Activated CD4-positive, CD25-positive, alpha-beta regulatory T cell treated with anti-CD3 and anti-CD28 coated beads, Interleukin-2, amount 50 U/mL, for 16 hours (primary cell): Measurements from ENCODE around the gene TPSD1.
"Not testable (repeated sequence)": the region's sequence is repeated elsewhere in the genome, so short reads cannot be mapped to it uniquely, and the experiment has no call there.

Experiments used
- DNase-seq: peaks from one replicate; pipeline ENCODE4 v3.0.0-alpha.2; 2020; ENCODE audit warnings: low read depth, low spot score

Gene TPSD1

DNA sequence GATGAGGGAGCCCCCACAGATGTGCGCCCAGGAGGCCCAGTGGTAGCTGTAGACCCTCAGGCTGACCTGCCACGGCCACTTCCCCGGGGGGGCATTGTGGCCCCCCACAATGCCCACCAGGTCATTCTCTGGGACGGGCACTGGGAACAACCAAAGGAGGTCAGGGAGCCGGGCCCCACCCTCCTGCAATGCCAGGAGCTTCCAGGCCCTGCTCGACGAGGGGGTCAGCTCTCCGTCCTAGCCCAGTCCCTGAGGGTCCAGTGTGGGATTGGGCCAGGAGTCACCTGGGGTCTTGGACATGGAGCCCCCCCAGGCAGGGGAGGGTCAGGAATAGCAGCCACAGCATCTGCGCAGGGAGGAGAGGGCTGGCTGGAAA lies 7.0 kb downstream of the TPSD1 start:
- no peak for DNase-seq

DNA sequence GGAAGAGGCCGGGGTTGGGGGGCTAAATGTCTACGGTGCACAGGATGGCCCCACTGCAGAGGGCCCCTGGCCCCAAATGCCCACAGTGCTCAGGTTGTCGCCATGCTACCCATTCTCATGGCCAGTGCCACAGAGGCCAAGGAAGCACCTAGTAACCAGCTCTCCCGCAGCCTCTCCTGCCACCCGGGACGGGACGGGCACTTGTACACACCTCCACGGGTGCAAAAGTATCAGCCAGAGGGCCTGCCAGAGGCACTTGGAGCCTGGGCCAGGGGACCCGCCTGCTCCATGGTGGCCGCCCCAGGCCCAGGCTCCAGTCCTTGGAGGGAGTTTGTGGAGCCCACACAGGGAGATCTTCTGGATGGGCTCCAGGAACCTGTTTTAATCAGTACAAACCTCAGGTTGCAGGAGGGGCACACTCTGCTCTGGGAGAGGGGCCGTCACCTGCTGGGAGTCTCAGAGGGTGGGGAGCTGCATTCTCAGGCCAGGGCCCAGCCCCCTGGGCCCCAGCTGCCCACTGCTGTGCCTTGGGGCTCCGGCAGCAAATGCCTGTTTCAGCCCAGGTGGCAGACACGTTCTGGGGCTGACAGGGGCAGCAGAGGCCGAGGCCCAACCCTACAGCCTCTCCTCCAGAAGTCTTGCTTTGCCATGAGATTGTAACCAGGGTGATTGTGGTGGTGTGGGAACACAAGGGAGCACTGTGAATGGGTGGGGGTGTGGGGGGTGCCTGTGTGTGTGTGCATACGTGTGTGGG lies 7.9 kb downstream of the TPSD1 start:
- no peak for DNase-seq

DNA sequence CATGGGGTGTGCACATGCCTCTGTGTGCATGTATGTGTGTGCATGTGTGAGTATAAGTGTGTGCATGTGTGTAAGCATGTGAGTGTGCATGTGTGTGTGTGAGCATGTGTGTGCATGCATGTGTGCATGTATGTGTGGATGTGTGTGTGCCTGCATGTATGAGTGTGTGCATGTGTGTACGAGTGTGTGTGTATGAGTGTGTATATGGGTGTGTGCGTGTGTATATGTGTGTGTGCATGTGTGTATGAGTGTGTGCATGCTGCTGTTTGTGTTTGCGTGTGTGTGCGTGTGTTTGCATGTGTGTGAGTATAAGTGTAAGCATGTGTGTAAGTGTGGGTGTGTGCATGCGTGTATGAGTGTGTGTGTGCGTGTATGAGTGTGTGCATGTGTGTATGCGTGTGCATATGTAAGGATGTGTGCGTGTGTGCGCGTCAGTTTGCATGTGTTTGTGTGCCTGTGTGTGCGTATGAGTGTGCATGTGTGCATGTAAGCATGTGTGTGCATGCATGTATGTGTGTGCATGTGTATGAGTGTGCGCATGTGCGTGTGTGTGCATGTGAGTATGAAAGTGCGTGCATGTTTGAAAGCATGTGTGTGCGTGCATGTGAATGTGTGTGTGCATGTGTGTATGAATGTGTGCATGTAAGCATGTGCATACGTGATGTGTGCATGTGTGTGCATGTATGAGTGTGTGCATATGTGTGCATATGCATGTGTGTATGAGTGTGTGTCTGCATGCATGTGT lies 8.6 kb downstream of the TPSD1 start:
- no peak for DNase-seq

DNA sequence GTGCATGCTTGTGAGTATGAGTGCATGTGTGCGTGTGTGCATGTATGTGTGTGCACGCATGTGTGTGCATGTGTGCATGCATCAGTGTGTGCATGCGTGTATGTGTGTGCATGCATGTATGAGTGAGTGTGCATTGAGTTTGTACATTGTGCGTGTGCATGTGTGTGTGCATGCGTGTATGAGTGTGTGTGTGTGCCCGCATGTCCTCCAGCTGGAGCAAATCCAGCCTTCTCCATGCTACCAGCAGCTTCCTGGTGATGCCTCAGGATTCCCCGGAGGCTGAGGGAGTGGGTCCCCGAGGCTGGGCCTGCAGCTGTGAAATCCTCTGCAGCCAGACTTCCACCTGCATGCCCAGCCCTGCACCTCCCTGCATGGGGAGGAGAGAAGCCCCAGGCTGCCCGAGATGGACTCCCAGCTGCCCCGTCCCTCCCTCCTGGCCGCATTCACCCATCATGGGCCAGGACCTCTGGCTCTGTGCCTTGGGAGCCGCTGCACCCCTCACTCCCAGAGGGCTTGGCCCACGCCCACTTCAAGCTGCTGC lies 9.3 kb downstream of the TPSD1 start:
- no peak for DNase-seq

DNA sequence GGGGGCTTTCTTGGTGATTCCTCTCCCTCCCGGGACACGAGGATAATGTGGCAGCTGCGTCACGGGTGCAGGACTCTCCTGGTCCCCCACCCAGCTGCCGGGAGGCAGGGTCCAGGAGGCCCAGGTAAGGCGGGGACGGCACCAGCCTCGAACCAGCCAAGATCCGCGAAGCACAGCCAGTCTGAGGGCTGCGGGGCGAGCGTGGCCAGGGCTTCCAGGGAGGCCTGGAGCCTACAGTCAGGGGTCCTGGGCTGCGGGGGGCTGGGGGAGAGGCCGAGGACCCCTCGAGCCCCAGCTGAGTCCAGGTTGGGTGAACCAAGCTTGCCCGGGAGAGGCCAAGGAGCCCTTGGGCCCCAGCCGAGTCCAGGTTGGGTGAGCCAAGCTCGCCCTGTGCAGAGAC lies 10.0 kb downstream of the TPSD1 start:
- DNase-seq = no peak

DNA sequence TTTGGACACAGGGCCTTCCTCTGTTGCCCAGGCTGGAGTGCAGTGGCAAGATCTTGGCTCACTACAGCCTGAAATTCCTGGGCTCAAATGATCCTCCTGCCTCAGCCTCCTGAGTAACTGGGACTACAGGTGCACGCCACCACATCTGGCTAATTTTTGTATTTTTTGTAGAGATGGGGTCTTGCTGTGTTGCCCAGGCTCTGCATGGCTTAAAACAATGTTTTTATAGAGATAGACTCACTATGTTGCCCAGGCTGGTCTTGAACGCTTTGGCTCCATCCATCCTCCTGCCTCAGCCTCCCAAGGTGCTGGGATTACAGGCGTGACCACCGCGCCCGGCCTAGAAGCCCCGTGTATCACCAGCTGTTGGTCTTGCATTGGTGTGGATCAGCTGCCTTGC lies 13.5 kb downstream of the TPSD1 start:
- not testable (repeated sequence) for DNase-seq

DNA sequence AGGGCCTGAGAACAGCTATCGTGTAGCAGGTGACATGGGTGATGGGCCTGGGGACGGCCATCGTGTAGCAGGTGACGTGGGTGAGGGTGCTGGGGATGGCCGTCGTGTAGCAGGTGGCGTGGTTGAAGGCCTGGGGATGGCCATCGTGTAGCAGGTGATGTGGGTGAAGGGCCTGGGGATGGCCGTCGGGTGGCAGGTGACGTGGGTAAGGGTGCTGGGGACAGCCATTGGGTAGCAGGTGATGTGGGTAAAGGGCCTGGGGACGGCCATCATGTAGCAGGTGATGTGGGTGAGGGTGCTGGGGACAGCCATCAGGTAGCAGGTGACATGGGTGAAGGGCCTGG lies 15.5 kb downstream of the TPSD1 start:
- DNase-seq = no peak

DNA sequence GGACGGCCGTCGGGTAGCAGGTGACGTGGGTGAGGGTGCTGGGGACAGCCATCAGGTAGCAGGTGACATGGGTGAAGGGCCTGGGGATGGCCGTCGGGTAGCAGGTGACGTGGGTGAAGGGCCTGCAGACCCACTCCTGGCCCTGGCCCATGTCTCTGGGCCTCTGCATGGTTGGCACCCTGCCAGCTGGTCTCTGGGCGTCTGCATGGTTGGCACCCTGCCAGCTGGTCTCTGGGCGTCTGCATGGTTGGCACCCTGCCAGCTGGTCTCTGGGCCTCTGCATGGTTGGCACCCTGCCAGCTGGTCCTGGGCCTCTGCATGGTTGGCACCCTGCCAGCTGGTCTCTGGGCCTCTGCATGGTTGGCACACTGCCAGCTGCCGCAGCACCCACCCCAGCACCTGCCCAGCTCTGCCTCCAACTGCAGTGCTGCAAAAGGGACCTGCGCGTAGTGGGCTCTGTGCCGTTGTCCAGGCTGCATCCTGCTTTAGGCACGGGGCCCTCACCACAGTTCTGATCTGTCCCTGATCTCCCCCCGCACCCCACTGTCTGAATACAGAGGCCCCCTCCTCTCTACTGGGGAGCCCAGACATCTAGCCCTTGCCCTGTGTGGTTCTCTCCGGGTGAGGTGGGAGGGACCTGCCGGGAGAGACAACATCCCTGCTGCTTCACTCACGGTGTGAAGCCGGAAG lies 16.0 kb downstream of the TPSD1 start:
- not testable (repeated sequence) for DNase-seq

DNA sequence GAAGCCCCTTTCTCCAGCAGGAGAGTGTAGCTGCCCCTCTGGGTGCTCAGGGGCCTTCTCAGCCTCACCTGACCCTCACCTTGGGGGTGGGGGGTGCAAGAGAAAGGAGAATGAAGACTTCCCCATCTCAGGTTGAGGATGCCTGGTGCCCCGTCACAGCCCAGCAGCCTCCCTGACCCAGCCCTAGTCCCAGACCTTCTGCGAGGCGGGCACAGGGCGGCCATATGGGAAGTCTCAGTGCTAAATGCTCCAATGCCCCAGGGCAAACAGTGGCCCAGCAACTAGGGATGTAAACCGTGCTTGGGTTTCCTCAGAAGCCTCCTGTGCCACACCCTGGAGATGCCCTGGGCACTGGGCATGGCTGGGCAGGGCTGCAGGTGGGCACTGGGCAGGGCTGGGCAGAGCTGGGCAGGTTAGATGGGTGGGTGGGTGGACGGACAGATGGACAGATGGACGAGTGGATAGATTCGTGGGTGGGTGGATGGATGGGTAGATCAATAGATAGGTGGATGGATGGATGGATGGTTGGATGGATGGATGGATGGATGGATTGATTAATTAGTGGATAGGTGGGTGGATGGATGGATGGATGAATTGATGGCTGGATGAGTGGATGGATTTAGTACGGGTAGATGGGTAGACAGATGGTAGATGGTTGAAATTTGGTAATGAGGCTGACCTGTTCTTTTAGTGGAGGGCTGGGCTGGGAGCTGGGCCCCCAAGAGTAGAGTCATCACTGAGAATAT lies 16.8 kb downstream of the TPSD1 start:
- no peak for DNase-seq

DNA sequence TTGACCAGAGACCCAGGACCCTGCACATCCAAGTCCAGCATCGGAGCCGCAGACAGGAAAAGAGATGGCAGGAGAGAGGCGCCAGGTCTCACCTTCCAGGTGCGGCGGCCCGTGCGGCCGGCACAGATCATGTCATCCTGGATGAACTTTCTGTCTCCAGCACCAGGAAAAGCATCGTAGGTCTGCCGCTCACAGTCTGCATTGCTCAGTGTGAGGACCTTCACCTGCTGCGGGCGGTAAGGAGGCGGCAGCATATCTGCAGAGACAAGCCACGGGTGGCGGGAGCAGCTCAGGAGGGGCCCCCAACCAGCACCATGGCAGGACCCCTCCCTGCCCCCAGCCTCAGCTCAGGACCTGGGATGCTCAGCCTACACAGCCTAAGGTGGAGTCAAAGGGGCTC lies 17.9 kb downstream of the TPSD1 start:
- DNase-seq = no peak

DNA sequence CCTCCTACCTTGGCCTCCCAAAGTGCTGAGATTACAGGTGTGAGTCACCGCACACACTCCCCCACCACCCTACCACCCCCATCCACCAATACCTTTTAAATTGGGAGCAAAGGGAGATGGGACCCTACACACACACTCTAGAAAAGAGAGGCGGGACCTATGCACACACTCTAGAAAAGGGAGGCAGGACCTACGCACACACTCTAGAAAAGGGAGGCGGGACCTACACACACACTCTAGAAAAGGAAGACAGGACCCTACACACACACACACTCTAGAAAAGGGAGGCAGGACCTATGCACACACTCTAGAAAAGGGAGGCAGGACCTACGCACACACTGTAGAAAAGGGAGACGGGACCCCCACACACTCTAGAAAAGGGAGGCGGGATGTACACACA lies 18.9 kb downstream of the TPSD1 start:
- DNase-seq = no peak

DNA sequence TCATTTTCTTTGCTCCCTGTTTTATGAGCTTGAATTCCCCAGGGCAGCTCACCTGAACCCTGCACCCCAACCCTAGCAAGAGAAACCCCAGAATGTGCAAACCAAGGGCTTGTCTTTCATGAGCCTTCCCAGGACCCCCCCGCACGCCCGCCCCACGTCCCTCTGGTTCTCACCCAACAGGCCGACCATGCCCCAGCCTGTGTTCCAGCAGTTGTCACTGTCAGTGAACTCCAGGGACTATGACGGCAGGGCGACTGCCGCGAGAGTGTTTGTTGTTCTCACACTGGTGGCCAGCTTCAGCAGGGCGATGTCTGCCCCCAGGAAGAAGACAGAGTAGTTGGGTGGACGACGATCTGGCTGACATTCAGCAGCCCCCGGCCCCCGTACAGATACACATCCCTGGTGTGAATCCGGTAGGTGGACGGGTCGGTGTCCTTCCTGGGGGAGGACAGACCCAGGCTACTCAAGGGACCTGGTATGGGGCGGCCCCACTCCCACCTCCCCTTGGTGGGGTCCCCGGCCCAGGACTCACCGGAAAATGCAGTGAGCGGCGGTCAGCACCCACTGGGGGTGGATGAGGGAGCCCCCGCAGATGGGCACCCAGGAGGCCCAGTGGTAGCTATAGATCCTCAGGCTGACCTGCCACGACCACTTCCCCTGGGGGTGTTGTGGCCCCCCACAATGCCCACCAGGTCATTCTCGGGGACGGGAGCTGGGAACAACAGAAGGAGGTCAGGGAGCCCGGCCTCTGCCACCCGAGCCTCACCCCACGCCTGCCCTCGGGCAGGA lies 20.1 kb downstream of the TPSD1 start:
- DNase-seq = no peak

DNA sequence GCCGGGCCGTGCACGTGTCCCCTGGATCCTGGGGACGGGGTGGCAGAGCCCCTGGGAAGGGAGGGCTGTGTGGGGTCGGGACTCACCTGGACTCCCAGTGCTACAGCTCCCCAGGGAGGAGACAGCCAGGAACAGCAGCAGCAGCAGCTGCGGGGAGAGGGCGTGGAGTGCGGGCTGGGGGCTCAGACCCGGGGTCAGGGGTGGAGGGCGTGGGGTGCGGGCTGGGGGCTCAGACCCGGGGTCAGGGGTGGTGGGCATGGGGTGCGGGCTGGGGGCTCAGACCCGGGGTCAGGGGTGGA lies 20.7 kb downstream of the TPSD1 start:
- DNase-seq = no peak

DNA sequence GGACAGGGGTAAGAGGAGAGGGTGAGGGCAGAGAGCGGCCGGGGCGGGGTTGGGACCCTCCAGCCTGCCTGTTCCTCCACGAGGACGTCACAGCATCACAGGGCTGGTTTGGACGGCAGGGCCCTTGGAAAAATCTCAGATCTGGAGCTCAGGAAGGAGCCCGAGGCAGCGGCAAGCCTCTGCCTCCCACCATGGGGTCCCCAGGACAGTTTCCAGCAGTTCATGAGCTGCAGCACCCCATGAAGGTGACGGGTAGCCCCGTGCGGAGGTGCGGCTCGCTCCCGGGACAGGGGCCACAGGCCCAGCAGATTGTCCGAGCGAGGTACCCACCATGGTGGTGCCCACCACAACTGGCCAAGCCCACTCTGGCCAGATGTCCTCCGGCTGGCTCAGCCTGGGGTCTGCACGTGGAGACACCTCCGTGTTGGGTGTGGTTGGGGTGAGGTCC lies 21.3 kb downstream of the TPSD1 start:
- DNase-seq = no peak

DNA sequence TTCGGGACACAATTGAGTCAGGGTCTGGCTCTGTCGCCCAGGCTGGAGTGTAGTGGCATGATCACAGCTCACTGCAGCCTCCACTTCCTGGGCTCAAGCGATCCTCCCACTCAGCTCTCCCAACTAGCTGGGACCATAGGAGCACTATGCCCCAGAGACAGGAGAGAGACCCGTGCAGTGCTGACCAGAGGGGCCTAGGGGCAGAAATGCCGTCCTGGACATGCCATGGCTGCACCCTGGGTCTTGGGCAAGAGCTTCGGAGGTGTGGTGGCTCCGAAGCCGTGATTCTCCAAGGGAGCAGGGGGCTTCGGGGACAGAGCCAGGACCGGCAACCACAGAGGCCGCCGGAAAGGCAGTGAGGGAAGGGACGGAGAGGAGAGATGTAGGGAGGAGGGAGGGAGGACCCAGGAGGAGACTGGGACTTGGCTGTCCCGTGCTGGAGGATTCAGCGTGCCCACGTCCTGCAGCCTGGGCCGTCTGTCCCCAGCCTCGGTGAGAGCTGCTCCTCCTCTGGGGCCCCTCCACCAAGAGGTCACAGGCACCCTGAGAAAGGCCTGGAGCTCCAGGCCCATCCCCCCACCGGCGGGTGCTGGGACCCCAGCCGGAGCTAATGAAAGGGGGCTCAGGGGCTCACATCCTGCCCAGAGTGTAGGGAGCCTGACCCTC lies 21.9 kb downstream of the TPSD1 start:
- DNase-seq = no peak

DNA sequence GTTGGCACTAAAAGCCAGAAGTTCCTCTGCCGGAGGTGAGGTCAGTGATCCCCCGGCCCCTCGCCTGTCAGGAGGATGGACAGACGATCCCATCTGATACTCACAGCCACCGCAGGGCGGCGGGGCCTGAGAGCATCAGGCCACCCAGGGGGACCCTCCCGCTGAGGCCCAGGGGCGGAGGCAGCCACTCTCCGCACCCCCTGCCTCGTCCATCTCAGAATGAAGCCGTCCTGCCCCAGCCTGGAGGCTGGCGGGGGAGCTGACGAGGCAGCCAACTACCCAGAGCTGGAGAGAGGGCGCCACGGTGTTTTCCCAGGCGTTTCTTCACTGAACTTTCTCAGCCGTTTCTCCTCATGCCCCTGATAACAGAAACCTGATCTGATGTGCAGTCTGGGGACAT lies 22.6 kb downstream of the TPSD1 start:
- no peak for DNase-seq

DNA sequence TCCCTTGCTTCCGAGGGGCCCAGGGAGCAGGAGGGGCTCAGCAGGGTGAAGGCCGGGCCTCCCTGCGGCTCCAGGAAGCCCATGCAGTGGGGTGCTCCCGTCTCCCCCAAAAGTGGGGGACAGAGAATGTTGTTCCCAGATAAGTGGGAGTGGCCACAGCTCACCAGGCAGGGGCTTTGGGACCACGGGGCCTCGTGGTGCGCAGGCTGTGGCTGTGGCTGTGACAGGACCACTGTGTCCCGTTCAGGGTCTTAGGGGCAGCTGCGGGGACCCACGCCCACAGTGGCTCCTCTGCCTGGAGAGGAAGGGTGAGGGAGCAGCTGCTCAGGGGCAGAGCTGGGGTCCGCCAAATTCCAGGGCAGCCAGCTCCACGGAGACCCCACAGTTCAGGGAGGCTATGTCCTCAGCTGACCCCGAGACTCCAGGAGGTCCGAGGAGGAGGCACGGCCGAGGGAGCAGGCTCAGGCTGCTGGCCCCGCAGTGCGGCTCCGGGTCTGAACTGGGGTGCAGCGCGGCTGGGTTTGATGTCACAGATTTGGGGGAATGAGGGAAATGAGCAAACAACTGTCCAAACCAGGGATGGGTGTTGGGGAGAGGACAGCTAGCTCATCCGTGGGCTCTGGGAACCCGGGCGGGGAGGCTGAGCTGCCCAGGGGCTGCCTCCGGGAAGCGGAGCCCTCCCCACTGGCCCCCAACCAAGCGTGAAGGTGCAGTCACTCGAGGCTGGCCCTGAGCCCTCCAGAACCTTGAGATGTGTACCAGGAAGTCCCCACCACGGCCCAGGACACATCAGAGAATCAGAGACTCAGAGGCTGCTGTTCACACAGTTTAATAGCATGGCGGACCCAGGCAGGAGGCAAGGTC lies 23.4 kb downstream of the TPSD1 start:
- no peak for DNase-seq

DNA sequence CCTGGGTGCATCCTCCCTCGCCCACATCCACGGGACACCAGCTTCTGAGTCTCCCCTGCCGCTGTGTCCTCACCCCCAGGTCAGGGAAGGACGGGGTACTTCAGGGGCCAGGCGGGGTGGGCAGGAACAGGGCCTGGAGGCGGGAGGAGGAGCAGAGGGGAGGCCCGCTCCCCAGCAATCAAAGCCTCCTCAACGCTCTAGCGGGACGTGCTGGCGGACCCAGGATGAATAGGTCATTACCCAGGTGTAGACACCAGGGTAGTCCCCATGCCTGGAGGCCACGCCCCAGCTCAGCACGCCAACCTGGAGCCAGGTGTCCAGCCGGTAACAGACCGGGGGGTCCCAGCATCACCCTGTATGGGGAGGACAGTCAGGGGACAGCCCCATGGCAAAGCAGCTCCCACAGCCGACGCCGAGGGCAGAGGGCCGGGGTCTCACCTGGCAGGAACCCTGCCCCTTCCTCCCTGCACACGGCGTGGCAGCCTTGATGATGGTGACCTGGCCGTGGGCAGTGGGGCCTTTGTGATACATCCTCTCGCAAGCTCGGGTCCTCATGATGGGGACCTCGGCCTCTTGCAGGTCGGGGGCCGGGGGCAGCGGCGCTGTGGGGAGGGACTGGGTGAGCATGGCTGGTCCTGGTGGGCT lies 24.2 kb downstream of the TPSD1 start:
- DNase-seq = no peak

DNA sequence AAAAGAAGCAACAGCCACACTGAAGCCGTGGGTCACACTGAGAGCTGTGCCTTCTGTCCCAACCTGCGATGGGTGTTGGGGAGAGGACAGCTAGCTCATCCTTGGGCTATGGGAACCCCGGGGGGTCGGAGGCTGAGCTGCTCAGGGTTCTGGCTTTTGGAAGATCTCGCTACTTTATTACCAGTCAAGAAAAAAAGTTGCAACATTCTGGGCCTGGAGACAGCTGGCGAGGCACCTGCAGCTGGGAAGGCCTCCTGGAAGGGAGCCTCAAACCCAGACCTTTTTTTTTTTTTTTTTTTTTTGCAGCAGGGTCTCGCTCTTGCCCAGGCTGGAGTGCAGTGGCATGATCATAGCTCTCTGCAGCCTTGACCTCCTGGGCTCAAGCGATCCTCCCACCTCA lies 24.9 kb downstream of the TPSD1 start:
- DNase-seq = no peak
